HFFc6 (cell line): ENCODE results near the gene RASSF5. TPM values are rescaled to one million over a fixed set of nuclear protein-coding genes. Genes with fewer than 3 reads are reported as not detected.
A peak's percentile ranks its signal among the peaks of the same experiment; 100 is the strongest.

ENCODE experiments used
- DNase-seq: peaks from one replicate; pipeline ENCODE4 v3.0.0-alpha.2; 2018
- H3K27ac Mint-ChIP-seq: 2 replicates; pipeline ENCODE4 v1.8.0; 2020; ENCODE audit warnings: mild to moderate bottlenecking, mixed read lengths
- H3K27me3 Mint-ChIP-seq: 2 replicates; pipeline ENCODE4 v1.8.0; 2021; ENCODE audit warnings: mild to moderate bottlenecking, moderate library complexity, mixed read lengths; ENCODE audit not compliant: insufficient read depth
- H3K36me3 Mint-ChIP-seq: 2 replicates; pipeline ENCODE4 v1.8.0; 2021; ENCODE audit warnings: low read depth, mixed read lengths
- H3K4me1 Mint-ChIP-seq: 2 replicates; pipeline ENCODE4 v1.8.0; 2020; ENCODE audit warnings: low read depth, mixed read lengths
- H3K4me3 Mint-ChIP-seq: 2 replicates; pipeline ENCODE4 v1.8.0; 2020; ENCODE audit warnings: mild to moderate bottlenecking, moderate library complexity, mixed read lengths
- H3K9me3 Mint-ChIP-seq: 2 replicates; pipeline ENCODE4 v1.8.0; 2020; ENCODE audit warnings: mild to moderate bottlenecking, mixed read lengths
- total RNA-seq, 6 experiments: library from RNA; stranded (reverse); fragmentation: NEBNext Ultra II Directional; extraction: Animal tissue kit (Norgen Biotek cat#: 25700); gene quantifications; 2 replicates in 1 of 6; 3 replicates in 5 of 6; pipeline ENCODE4 v1.2.3, GENCODE V29; 2021
- TF ChIP-seq, protein P1 (sequence below): fragments of 200-600 bp; sonication (generic); IDR thresholded peaks from 2 replicates; pipeline ENCODE4 v1.5.0; 2021; ENCODE audit warnings: antibody characterized with exemption, mild to moderate bottlenecking

RASSF5 gene
- total RNA-seq, 6 experiments from 2014 or later: 0.52 to 1.1 (median 0.82) TPM

DNA sequence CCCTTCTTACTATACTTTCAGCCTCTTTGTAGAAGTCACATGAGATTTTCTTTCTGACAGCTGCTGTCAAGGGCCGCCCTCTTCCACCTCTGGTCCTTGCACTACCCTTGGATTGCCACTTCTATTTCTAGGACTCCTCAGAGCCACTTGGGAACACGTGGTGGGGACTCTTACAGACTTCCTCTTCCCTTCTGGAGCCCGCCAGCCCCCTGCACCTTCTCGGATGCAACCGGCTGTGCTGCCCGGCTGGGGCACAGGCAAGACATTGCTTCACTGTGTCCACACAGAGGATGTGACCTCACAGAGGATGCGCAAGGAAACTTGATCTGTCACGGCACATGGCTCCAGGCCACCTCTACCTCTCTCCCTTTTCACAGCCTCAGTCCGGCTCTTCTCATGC is 39.4 kb upstream of the RASSF5 start:
- H3K36me3 Mint-ChIP-seq: peaks cover 6% of the 10 kb centered on the region
- peaks cover 87% of the 10 kb centered on the region for H3K4me1 Mint-ChIP-seq

GRCh38 chr1:206468571-206468970 is 38.8 kb upstream of the RASSF5 start:
- H3K27ac Mint-ChIP-seq: 0 out of 2 replicates have a peak overlapping the region, but pooled peaks have one; percentile 25
- peaks cover under 1% of the 10 kb centered on the region for H3K36me3 Mint-ChIP-seq
- DNase-seq: no peak
- H3K9me3 Mint-ChIP-seq: no peaks in the 10 kb centered on the region
- peaks cover 83% of the 10 kb centered on the region for H3K4me1 Mint-ChIP-seq
- peaks cover 14% of the 10 kb centered on the region for H3K27me3 Mint-ChIP-seq
- TF ChIP-seq, protein P1, sequence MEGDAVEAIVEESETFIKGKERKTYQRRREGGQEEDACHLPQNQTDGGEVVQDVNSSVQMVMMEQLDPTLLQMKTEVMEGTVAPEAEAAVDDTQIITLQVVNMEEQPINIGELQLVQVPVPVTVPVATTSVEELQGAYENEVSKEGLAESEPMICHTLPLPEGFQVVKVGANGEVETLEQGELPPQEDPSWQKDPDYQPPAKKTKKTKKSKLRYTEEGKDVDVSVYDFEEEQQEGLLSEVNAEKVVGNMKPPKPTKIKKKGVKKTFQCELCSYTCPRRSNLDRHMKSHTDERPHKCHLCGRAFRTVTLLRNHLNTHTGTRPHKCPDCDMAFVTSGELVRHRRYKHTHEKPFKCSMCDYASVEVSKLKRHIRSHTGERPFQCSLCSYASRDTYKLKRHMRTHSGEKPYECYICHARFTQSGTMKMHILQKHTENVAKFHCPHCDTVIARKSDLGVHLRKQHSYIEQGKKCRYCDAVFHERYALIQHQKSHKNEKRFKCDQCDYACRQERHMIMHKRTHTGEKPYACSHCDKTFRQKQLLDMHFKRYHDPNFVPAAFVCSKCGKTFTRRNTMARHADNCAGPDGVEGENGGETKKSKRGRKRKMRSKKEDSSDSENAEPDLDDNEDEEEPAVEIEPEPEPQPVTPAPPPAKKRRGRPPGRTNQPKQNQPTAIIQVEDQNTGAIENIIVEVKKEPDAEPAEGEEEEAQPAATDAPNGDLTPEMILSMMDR: peak; percentile 44
- no peak overlapping the region for H3K4me3 Mint-ChIP-seq

More for the DNA sequence above, 39.4 kb upstream of the RASSF5 start:
- TF ChIP-seq, protein P1: no peak
- Mint-ChIP-seq H3K27me3 (peaks cover 14% of the 10 kb centered on the region), H3K27ac (no peak overlapping the region), H3K4me3 (no peak overlapping the region; the same call in 1 of the 2 replicates), H3K9me3 (no peaks in the 10 kb centered on the region)
- DNase-seq: no peak

DNA sequence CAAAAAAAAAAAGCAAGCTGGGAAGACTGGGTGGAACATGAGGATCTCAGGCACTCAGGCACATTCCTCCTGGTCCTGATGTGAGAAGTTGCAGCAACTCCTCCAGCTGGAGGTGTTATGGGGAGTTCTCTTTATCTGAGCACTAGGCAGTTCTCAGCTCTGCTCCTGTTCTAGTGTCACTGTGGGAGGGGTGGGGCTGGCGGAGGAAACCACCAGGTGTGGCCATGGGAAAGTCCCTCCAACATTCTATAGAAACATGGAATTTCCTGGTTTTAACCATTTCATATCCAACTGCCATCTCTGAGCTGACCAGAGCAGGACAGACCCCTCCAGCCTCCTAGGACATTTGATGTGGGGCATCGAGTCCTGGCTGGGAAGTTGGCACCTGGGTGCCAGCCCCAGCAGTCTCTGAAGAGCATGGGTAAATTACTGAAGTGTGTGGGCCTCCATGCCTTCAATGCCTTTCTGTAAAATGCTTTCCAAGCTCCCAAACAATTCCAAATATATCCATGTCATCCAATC is 37.9 kb upstream of the RASSF5 start:
- H3K4me1 Mint-ChIP-seq: peaks cover 74% of the 10 kb centered on the region
- TF ChIP-seq, protein P1: no peak
- peaks cover 4% of the 10 kb centered on the region; the same call in 1 of the 2 replicates for H3K36me3 Mint-ChIP-seq
- H3K4me3 Mint-ChIP-seq: peak overlapping the region; percentile 86
- no peak for DNase-seq
- peaks cover 10% of the 10 kb centered on the region for H3K27me3 Mint-ChIP-seq
- H3K27ac Mint-ChIP-seq: peak overlapping the region; percentile 86
- no peaks in the 10 kb centered on the region for H3K9me3 Mint-ChIP-seq

DNA sequence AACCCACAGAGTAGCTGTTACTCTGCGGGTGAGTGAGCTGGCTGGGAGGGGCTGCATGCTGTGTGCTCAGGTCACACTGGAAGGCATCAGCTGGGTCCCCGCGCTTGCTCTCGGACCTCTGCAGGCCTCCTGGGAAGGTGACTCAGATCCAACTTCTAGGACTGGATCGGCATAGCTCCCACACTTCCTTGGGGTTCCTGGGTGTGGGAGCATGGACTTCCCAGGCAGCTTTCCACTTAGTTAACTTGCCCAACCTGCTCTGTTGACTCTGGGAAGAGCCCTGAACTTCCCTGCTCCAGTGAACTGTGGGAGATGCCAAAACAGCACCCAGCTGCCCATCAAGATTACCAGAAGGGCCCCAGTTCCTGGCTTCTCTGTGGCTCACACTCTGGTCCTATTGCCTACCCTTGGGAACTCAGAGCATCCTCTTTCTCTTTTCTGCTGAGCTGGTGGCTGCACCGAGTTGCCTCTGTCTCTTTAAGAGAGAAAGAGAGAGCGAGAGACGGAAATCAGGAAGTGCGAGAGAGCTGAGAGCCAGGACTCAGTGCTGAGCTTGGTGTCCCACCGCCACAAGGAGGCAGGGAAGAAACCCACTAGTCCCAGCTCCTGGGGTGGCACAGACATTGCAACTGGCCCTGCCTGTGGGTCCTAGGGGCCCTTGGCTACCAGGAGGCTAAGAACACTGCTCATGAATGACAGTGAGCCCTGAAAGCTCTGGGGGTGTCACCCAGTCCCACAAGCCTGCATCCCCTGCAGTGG is 37.2 kb upstream of the RASSF5 start, which contains the start of gene IKBKE:
TSS of gene IKBKE (plus strand) at position 544 of the 759 bp plus-strand sequence. CDS start 2,752 bp downstream, outside the sequence.
- TF ChIP-seq, protein P1: peak; percentile 52
- peaks cover 6% of the 10 kb centered on the region for H3K36me3 Mint-ChIP-seq
- no peaks in the 10 kb centered on the region for H3K9me3 Mint-ChIP-seq
- peak within 1 kb of the TSS; percentile 86 for H3K4me3 Mint-ChIP-seq
- H3K27me3 Mint-ChIP-seq: peaks cover 10% of the 10 kb centered on the region
- H3K4me1 Mint-ChIP-seq: peaks cover 68% of the 10 kb centered on the region
- H3K27ac Mint-ChIP-seq: peak within 1 kb of the TSS; percentile 86
- DNase-seq: peak; percentile 70

DNA sequence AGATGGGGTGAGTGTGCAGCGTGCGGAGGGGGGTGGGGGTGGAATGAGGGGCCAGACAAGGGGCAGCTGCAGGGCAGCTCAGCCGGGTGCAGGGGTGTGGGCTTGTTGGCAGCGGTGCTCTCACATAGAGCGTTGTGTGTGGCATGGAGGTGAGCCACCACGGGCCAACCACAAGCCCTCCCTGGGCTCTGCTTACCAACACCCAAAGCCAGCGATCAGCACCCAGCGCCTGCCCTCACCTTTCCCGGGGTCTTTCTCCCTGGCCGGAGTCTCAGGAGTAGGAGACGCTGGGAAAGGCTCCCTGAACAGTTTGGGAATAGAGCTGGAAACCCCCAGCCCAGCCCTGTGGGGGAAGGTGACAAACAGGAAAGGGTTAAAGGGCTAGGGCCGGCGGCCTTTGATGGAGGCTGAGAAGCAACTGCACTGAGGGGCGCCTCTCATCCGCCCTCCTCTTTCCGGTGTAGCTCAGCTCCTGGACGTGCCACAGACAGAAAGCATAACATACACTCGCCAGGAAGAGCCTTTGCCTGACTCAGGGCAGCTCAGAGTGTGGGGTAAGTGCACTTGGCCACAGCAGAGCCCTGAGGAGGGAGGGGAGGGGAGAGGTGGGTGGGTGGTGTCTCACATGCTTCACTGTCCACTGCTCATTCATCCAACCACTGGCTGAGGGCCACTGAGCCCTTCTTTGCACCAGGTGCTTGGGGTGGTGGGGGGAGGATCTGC is 36.5 kb upstream of the RASSF5 start:
- peaks cover 12% of the 10 kb centered on the region for H3K36me3 Mint-ChIP-seq
- H3K27me3 Mint-ChIP-seq: peaks cover 10% of the 10 kb centered on the region
- H3K27ac Mint-ChIP-seq: peak overlapping the region; percentile 86
- H3K4me3 Mint-ChIP-seq: peak overlapping the region; percentile 86
- DNase-seq: peak; percentile 68
- no peaks in the 10 kb centered on the region for H3K9me3 Mint-ChIP-seq
- H3K4me1 Mint-ChIP-seq: peaks cover 61% of the 10 kb centered on the region
- TF ChIP-seq, protein P1: no peak
